H9 (cell line): ENCODE results near the gene MPHOSPH10. TPM values are rescaled to one million over a fixed set of nuclear protein-coding genes. Genes with fewer than 3 reads are reported as not detected.

ENCODE experiments used
- DNase-seq: peaks from one replicate; pipeline ENCODE4 v3.0.0-alpha.2; 2017
- H2AFZ ChIP-seq: one replicate; pipeline ENCODE4 v1.6.1; 2013; ENCODE audit warnings: mild to moderate bottlenecking, low read length, control low read depth, moderate library complexity
- H2AK5ac ChIP-seq: 2 replicates; pipeline ENCODE4 v1.6.1; 2013; ENCODE audit warnings: low read length, control low read depth, mixed read lengths; ENCODE audit not compliant: insufficient read length
- H2BK120ac ChIP-seq: one replicate; pipeline ENCODE4 v1.6.1; 2013; ENCODE audit warnings: low read depth, mild to moderate bottlenecking, low read length, control low read depth, inconsistent platforms; ENCODE audit not compliant: poor library complexity, severe bottlenecking
- H2BK12ac ChIP-seq: 2 replicates; pipeline ENCODE4 v1.6.1; 2013; ENCODE audit warnings: low read length, control low read depth, mixed read lengths, low read depth; ENCODE audit not compliant: insufficient read length
- H2BK15ac ChIP-seq: 2 replicates; pipeline ENCODE4 v1.6.1; 2013; ENCODE audit warnings: low read depth, low read length, control low read depth
- H2BK20ac ChIP-seq: one replicate; pipeline ENCODE4 v1.6.1; 2013; ENCODE audit warnings: low read depth, mild to moderate bottlenecking, low read length, control low read depth, inconsistent platforms; ENCODE audit not compliant: poor library complexity, severe bottlenecking
- H2BK5ac ChIP-seq: 2 replicates; pipeline ENCODE4 v1.6.1; 2013; ENCODE audit warnings: low read length, control low read depth, mixed read lengths; ENCODE audit not compliant: insufficient read length
- H3K14ac ChIP-seq: 2 replicates; pipeline ENCODE4 v1.6.1; 2013; ENCODE audit warnings: low read length, control low read depth; ENCODE audit not compliant: insufficient read depth
- H3K18ac ChIP-seq: 2 replicates; pipeline ENCODE4 v1.6.1; 2013; ENCODE audit warnings: low read depth, mild to moderate bottlenecking, mixed read lengths, low read length, control low read depth; ENCODE audit not compliant: insufficient read length
- H3K23ac ChIP-seq: 2 replicates; pipeline ENCODE4 v1.6.1; 2013; ENCODE audit warnings: low read length, control low read depth, mixed read lengths, low read depth; ENCODE audit not compliant: insufficient read length
- H3K23me2 ChIP-seq: 2 replicates; pipeline ENCODE4 v1.6.1; 2013; ENCODE audit warnings: low read depth, mild to moderate bottlenecking, mixed read lengths, low read length, control low read depth; ENCODE audit not compliant: insufficient read length, poor library complexity, severe bottlenecking
- H3K27ac ChIP-seq: 2 replicates; pipeline ENCODE4 v1.5.1; 2013; ENCODE audit warnings: low read length, control low read depth, mixed read lengths, low read depth; ENCODE audit not compliant: insufficient read length
- H3K27me3 ChIP-seq: 2 replicates; pipeline ENCODE4 v1.6.1; 2013; ENCODE audit warnings: low read length, control low read depth, inconsistent platforms; ENCODE audit not compliant: insufficient read depth
- H3K4ac ChIP-seq: 2 replicates; pipeline ENCODE4 v1.6.1; 2013; ENCODE audit warnings: low read depth, mild to moderate bottlenecking, control low read depth, inconsistent platforms, low read length, moderate library complexity
- H3K4me1 ChIP-seq: 2 replicates; pipeline ENCODE4 v1.6.1; 2013; ENCODE audit warnings: low read length, control low read depth, inconsistent platforms; ENCODE audit not compliant: insufficient read depth
- H3K4me2 ChIP-seq: 2 replicates; pipeline ENCODE4 v1.6.1; 2013; ENCODE audit warnings: low read length, control low read depth, mixed read lengths; ENCODE audit not compliant: insufficient read length, insufficient read depth
- H3K56ac ChIP-seq: 2 replicates; pipeline ENCODE4 v1.6.1; 2013; ENCODE audit warnings: low read depth, mild to moderate bottlenecking, mixed read lengths, low read length, control low read depth; ENCODE audit not compliant: insufficient read length
- H3K79me1 ChIP-seq: 2 replicates; pipeline ENCODE4 v1.6.1; 2013; ENCODE audit warnings: low read depth, mild to moderate bottlenecking, moderate library complexity, low read length, control low read depth, inconsistent platforms; ENCODE audit not compliant: insufficient read depth, poor library complexity, severe bottlenecking
- H3K79me2 ChIP-seq: 2 replicates; pipeline ENCODE4 v1.6.1; 2013; ENCODE audit warnings: low read length, control low read depth, inconsistent platforms; ENCODE audit not compliant: insufficient read depth
- H3K9ac ChIP-seq: 2 replicates; pipeline ENCODE4 v1.6.1; 2013; ENCODE audit warnings: low read length, control low read depth, mixed read lengths; ENCODE audit not compliant: insufficient read length; ENCODE audit errors: extremely low read depth
- H3K9me3 ChIP-seq: one replicate; pipeline ENCODE4 v1.6.1; 2013; ENCODE audit warnings: low read depth, low read length, inconsistent platforms; ENCODE audit not compliant: control insufficient read depth
- H3T11ph ChIP-seq: one replicate; pipeline ENCODE4 v1.6.1; 2013; ENCODE audit warnings: mild to moderate bottlenecking, low read length, control low read depth, inconsistent platforms
- H4K20me1 ChIP-seq: one replicate; pipeline ENCODE4 v1.6.1; 2013; ENCODE audit not compliant: control insufficient read depth, insufficient read length, insufficient read depth
- H4K5ac ChIP-seq: 2 replicates; pipeline ENCODE4 v1.6.1; 2013; ENCODE audit warnings: low read depth, mild to moderate bottlenecking, mixed read lengths, low read length, control low read depth; ENCODE audit not compliant: insufficient read length
- H4K8ac ChIP-seq: replicated peaks from 2 replicates; pipeline ENCODE4 v1.6.1; 2013; ENCODE audit warnings: low read length, control low read depth, mixed read lengths, low read depth; ENCODE audit not compliant: insufficient read length
- H4K91ac ChIP-seq: 2 replicates; pipeline ENCODE4 v1.6.1; 2013; ENCODE audit warnings: low read depth, mild to moderate bottlenecking, moderate library complexity, mixed read lengths, low read length, control low read depth; ENCODE audit not compliant: insufficient read length
- H3K27ac Mint-ChIP-seq, 3 experiments: 2 replicates in 2 of 3; 3 replicates in 1 of 3; pipeline ENCODE4 v1.8.0; 2020 to 2021; ENCODE audit warnings: mixed read lengths in 3 of 3, mild to moderate bottlenecking in 1 of 3, moderate library complexity in 1 of 3
- H3K27me3 Mint-ChIP-seq: 2 replicates; pipeline ENCODE4 v1.8.0; 2021; ENCODE audit warnings: low read depth, mild to moderate bottlenecking, moderate library complexity, mixed read lengths
- H3K36me3 Mint-ChIP-seq, 3 experiments: 2 replicates in 2 of 3; 3 replicates in 1 of 3; pipeline ENCODE4 v1.8.0; 2020 to 2021; ENCODE audit warnings: low read depth in 3 of 3, mixed read lengths in 3 of 3; ENCODE audit not compliant: insufficient read depth in 1 of 3
- H3K4me1 Mint-ChIP-seq, 2 experiments: 2 replicates each; pipeline ENCODE4 v1.8.0; 2020; ENCODE audit warnings: mixed read lengths in 2 of 2
- H3K4me3 Mint-ChIP-seq, 2 experiments: 2 replicates in 1 of 2; 3 replicates in 1 of 2; pipeline ENCODE4 v1.8.0; 2020 to 2021; ENCODE audit warnings: mild to moderate bottlenecking in 2 of 2, mixed read lengths in 2 of 2, moderate library complexity in 1 of 2
- H3K9me3 Mint-ChIP-seq, 2 experiments: 2 replicates in 1 of 2; 3 replicates in 1 of 2; pipeline ENCODE4 v1.8.0; 2020; ENCODE audit warnings: mild to moderate bottlenecking in 2 of 2, mixed read lengths in 2 of 2, moderate library complexity in 1 of 2
- CTCF ChIP-seq: fragments of 200-600 bp; sonication (generic); conservative IDR thresholded peaks from 3 replicates; pipeline ENCODE4 v1.8.0; 2021; ENCODE audit warnings: antibody characterized with exemption, mild to moderate bottlenecking
- WGBS: extraction: QIAGEN DNeasy Blood & Tissue Kit; methylation state at CpG from one replicate; pipeline ENCODE4 v1.1.7; 2013; ENCODE audit warnings: missing lambda C conversion rate, low lambda C conversion rate, mixed read lengths; ENCODE audit not compliant: insufficient read length; ENCODE audit errors: extremely low coverage; 5-methylcytosine and 5-hydroxymethylcytosine counted together
- total RNA-seq: library from RNA; stranded (reverse); gene quantifications from 2 replicates; pipeline ENCODE4 v1.2.1, GENCODE V29; 2021

The MPHOSPH10 gene
- total RNA-seq, 1 experiment from 2014 or later: 42.1 TPM

GRCh38 chr2:71102981-71103681 lies 27.3 kb upstream of the MPHOSPH10 start:
- no peak overlapping the region for H2BK120ac ChIP-seq
- DNase-seq: peak; percentile 72
- H4K20me1 ChIP-seq: no peaks in the 10 kb centered on the region
- peak overlapping the region; percentile 45 for H3K4me2 ChIP-seq
- no peak overlapping the region for H3K18ac ChIP-seq
- no peaks in the 10 kb centered on the region for H3K27me3 ChIP-seq
- no peak overlapping the region for H3K56ac ChIP-seq
- no peak for TF ChIP-seq CTCF
- peak overlapping the region; percentile 69 for H3K27ac ChIP-seq
- no peak overlapping the region for H3K4ac ChIP-seq
- H3K27ac Mint-ChIP-seq: peak overlapping the region; percentile 74 to 90 (median 90)
- H3K9me3 Mint-ChIP-seq: peaks cover 0 to 5% of the 10 kb centered on the region in 2 experiments; a peak in 2 of 5 replicates
- H3K4me1 ChIP-seq: peaks cover 9% of the 10 kb centered on the region; the same call in 1 of the 2 replicates
- H2BK15ac ChIP-seq: no peak overlapping the region
- H3K27me3 Mint-ChIP-seq: peaks cover 2% of the 10 kb centered on the region; the same call in 1 of the 2 replicates
- no peak overlapping the region for H2BK5ac ChIP-seq
- no peak overlapping the region for H4K5ac ChIP-seq
- no peaks in the 10 kb centered on the region for H3K79me1 ChIP-seq
- H2BK12ac ChIP-seq: no peak overlapping the region
- WGBS: no CpG with 5 or more reads among the region's 6 CpGs
- H2AFZ ChIP-seq: no peak overlapping the region
- no peak overlapping the region for H2AK5ac ChIP-seq
- peaks cover 24% of the 10 kb centered on the region in 2 experiments for H3K4me1 Mint-ChIP-seq
- no peaks in the 10 kb centered on the region for H3K79me2 ChIP-seq
- no peak overlapping the region for H3K9ac ChIP-seq
- no peak overlapping the region for H4K8ac ChIP-seq
- no peaks in the 10 kb centered on the region for H3K9me3 ChIP-seq
- H3K23me2 ChIP-seq: no peaks in the 10 kb centered on the region
- H3K14ac ChIP-seq: no peak overlapping the region; the same call in 1 of the 2 replicates
- no peak overlapping the region for H4K91ac ChIP-seq
- peaks cover 0 to 4% (median 0%) of the 10 kb centered on the region in 3 experiments; a peak in 2 of 7 replicates for H3K36me3 Mint-ChIP-seq
- no peak overlapping the region for H3T11ph ChIP-seq
- H3K23ac ChIP-seq: no peak overlapping the region
- H3K4me3 Mint-ChIP-seq: peak overlapping the region in 1 of 2 experiments; percentile 17; a peak in 3 of 5 replicates
- H2BK20ac ChIP-seq: no peak overlapping the region
